ENCODE results near the gene ANAPC5. TPM values are rescaled to one million over a fixed set of nuclear protein-coding genes. Genes with fewer than 3 reads are reported as not detected.

ANAPC5 gene
- total RNA-seq, 1 experiment from 2014 or later = 153 TPM

DNA sequence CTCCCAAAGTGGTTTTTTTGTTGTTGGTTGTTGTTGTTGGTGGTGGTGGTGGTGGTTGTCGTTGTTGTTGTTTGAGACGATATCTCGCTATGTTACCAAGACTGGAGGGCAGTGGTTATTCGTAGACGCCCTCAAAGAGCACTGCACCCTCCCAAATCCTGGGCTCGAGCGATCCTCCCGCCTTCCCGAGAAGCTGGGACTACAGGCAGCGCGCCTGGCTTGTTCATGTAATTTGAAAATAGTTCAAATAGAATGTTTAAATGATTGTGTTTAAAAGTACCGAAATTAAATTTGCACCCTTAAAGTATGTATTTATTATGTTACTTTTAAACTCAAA, 439 bp upstream of the ANAPC5 start:
- CTCF ChIA-PET = interaction anchor here (0.7 to 0.8 kb wide), 2 partner anchors 90 to 750 kb away, joined by 4 to 5 read pairs; no protein-coding TSS in a partner anchor
- Mint-ChIP-seq H3K36me3 (ENCODE audit: insufficient read depth, unreplicated experiment) (peaks cover 44% of the 10 kb centered on the region), H3K27ac (ENCODE audit: unreplicated experiment) (peak overlapping the region; percentile 100), H3K27me3 (ENCODE audit: unreplicated experiment) (no peaks in the 10 kb centered on the region), H3K4me1 (ENCODE audit: low read depth, unreplicated experiment) (peaks cover 14% of the 10 kb centered on the region), H3K9me3 (ENCODE audit: low read depth, unreplicated experiment) (no peaks in the 10 kb centered on the region), H3K4me3 (ENCODE audit: low read depth, unreplicated experiment) (peak overlapping the region; percentile 100)
- no peak for DNase-seq
- BruUV-seq (replicated peaks) = no TSS peak
- TF ChIP-seq, protein P1, sequence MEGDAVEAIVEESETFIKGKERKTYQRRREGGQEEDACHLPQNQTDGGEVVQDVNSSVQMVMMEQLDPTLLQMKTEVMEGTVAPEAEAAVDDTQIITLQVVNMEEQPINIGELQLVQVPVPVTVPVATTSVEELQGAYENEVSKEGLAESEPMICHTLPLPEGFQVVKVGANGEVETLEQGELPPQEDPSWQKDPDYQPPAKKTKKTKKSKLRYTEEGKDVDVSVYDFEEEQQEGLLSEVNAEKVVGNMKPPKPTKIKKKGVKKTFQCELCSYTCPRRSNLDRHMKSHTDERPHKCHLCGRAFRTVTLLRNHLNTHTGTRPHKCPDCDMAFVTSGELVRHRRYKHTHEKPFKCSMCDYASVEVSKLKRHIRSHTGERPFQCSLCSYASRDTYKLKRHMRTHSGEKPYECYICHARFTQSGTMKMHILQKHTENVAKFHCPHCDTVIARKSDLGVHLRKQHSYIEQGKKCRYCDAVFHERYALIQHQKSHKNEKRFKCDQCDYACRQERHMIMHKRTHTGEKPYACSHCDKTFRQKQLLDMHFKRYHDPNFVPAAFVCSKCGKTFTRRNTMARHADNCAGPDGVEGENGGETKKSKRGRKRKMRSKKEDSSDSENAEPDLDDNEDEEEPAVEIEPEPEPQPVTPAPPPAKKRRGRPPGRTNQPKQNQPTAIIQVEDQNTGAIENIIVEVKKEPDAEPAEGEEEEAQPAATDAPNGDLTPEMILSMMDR (IDR thresholded peaks at IDR 0.05; ENCODE audit: unreplicated experiment) = no peak
- intact Hi-C loops (cut with micrococcal nuclease; ENCODE audit: unreplicated experiment) = loop anchor here (5.0 kb wide), 1 partner anchor 50 kb away; the partner anchor contains the start of gene RNF34

DNA sequence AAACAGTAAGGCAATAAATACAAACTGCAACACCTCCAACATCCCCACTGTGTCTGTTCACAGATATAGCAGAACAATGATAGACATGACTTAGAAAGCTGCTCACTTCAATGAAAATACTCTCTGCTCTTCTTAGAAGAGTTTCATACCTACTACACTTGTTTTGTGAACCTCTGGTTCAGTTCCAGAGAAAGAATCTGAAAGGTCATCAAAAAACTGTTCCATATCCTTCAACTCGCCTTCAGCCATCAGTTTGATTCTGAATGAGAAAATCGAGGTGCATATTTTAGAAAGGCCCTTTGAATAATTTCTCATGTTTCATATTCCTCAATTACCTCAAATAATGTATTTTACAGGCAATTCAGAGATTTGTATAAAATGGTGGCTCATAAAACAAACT, 5.5 kb downstream of the ANAPC5 start:
- intact Hi-C loops (cut with micrococcal nuclease; ENCODE audit: unreplicated experiment) = no loop called here
- H3K27me3 Mint-ChIP-seq (ENCODE audit: unreplicated experiment) = no peaks in the 10 kb centered on the region
- DNase-seq = no peak
- CTCF ChIA-PET = interaction anchor here (0.5 kb wide), 1 partner anchor 516 kb away, joined by 3 read pairs; no protein-coding TSS in a partner anchor
- peaks cover 41% of the 10 kb centered on the region for H3K4me1 Mint-ChIP-seq (ENCODE audit: low read depth, unreplicated experiment)
- TF ChIP-seq, protein P1 (IDR thresholded peaks at IDR 0.05; ENCODE audit: unreplicated experiment) = no peak
- H3K9me3 Mint-ChIP-seq (ENCODE audit: low read depth, unreplicated experiment) = no peaks in the 10 kb centered on the region
- no peak overlapping the region for H3K4me3 Mint-ChIP-seq (ENCODE audit: low read depth, unreplicated experiment)
- H3K27ac Mint-ChIP-seq (ENCODE audit: unreplicated experiment) = peak overlapping the region; percentile 74
- H3K36me3 Mint-ChIP-seq (ENCODE audit: insufficient read depth, unreplicated experiment) = peaks cover 53% of the 10 kb centered on the region
- BruUV-seq (replicated peaks) = no TSS peak

DNA sequence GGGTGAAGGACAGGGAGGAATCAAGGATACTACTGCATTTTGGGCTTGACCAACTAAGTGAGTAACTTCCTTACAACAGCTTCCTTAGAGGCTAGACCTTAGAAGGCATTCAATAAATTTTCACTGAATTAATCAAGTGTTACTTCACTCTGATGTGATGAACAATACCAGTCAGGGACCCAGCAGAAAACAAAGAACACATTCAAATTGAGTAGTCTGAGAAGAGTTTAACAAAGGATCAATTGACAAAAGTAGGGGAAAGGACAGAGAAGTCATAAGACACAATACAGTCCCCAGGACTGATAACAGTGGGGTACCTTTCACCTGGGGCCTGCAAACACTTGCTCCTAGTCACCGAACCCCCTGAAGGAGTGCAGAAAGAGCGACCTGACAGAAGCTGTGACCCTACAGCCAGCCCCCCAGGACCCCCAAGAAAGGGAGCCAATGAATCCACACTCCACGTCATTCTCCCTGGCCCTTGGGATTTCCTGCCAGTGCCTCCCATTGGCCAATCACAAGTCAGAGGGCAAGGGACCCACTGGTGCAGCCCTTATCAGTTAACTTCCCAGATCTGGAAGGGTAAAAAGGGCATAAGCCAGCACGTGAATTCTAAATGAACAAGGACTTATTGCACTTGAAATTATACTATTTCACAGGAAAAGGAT, 6.9 kb downstream of the ANAPC5 start:
- Mint-ChIP-seq H3K27me3 (ENCODE audit: unreplicated experiment) (no peaks in the 10 kb centered on the region), H3K36me3 (ENCODE audit: insufficient read depth, unreplicated experiment) (peaks cover 53% of the 10 kb centered on the region), H3K4me3 (ENCODE audit: low read depth, unreplicated experiment) (peak overlapping the region; percentile 1), H3K27ac (ENCODE audit: unreplicated experiment) (peak overlapping the region; percentile 74), H3K9me3 (ENCODE audit: low read depth, unreplicated experiment) (no peaks in the 10 kb centered on the region), H3K4me1 (ENCODE audit: low read depth, unreplicated experiment) (peaks cover 41% of the 10 kb centered on the region)
- BruUV-seq (replicated peaks) = no TSS peak
- TF ChIP-seq, protein P1 (IDR thresholded peaks at IDR 0.05; ENCODE audit: unreplicated experiment) = no peak
- intact Hi-C loops (cut with micrococcal nuclease; ENCODE audit: unreplicated experiment) = no loop called here
- CTCF ChIA-PET = interaction anchor here (0.9 to 1.5 kb wide), 2 partner anchors 10 to 97 kb away, joined by 3 to 5 read pairs; no protein-coding TSS in a partner anchor
- DNase-seq = peak; percentile 20

DNA sequence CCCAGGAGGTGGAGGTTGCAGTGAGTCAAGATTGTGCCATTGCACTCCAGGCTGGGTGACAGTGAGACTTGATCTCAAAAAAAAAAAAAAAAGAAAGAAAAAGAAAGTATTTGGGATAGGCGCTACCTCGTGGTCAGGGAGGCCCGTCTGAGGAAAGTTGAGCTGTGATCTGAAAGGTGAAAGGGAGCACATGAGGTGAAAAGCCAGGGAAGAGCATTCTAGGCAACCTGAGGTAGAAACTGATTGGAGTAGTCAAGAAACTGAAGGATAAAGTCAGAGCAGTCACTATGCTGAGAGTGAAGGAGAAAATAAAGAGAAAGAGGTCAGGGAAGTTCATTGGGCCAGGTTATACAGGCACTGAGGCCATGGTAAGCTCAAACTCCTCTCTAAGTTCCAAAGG, 7.7 kb downstream of the ANAPC5 start:
- TF ChIP-seq, protein P1 (IDR thresholded peaks at IDR 0.05; ENCODE audit: unreplicated experiment) = no peak
- Mint-ChIP-seq H3K9me3 (ENCODE audit: low read depth, unreplicated experiment) (no peaks in the 10 kb centered on the region), H3K4me1 (ENCODE audit: low read depth, unreplicated experiment) (peaks cover 41% of the 10 kb centered on the region), H3K36me3 (ENCODE audit: insufficient read depth, unreplicated experiment) (peaks cover 59% of the 10 kb centered on the region), H3K4me3 (ENCODE audit: low read depth, unreplicated experiment) (peak overlapping the region; percentile 22), H3K27me3 (ENCODE audit: unreplicated experiment) (no peaks in the 10 kb centered on the region), H3K27ac (ENCODE audit: unreplicated experiment) (peak overlapping the region; percentile 74)
- no TSS peak for BruUV-seq (replicated peaks)
- no peak for DNase-seq
- CTCF ChIA-PET = interaction anchor here (0.9 to 1.5 kb wide), 2 partner anchors 10 to 98 kb away, joined by 3 to 5 read pairs; no protein-coding TSS in a partner anchor
- intact Hi-C loops (cut with micrococcal nuclease; ENCODE audit: unreplicated experiment) = no loop called here

Measured in Calu3 (cell line).